ENCODE data around the gene C1QTNF8. TPM values are rescaled to one million over a fixed set of nuclear protein-coding genes. Genes with fewer than 3 reads are reported as not detected.

The C1QTNF8 gene
- total and polyA plus RNA-seq, 4 donors, result not detected

DNA sequence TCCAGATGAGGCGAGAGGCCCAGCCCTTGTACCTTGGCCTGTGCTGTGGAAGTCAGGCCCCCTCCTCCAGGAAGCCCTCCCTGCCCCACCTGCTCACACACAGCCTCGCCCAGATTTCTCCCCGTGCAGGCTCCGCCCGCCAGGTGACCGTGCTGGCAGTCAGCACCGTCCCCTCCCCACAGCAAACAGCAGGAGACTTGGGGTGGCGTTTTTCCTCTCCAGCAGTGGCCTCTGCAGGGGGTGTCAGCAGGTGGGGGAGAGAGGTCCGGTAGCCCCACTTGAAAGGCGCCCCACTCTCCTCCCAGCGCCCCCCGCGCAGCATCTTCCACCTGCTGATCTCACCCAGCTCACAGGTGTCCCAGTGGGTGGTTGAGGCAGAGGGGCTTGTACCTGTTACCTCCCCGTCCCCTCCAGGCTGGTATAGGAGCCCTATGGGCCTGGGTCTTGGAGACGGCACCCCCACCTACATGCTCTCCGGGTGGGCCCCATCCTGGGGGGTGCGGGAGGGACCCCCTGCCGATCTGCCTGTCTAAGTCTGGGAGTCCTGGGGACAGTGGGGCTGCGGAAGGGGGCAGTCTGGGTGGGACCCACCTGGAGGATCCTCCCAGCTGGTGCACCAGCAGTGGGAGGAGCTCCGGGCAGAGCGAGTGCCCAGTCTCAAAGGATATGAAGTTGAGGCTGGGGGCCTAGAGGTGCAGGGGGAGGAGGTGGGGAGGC is 4.2 kb upstream of the C1QTNF8 start:
- DNase-seq (ENCODE audit: low spot score), result no peak
- H3K27me3 ChIP-seq (ENCODE audit: control insufficient read depth in 4 of 4, insufficient read depth in 4 of 4, low read length in 3 of 4), result peaks cover 0 to 6% (median 1%) of the 10 kb centered on the region in 4 donors
- no peaks in the 10 kb centered on the region for H3K9me3 ChIP-seq (ENCODE audit: control insufficient read depth in 4 of 4, low read length in 3 of 4)
- no peak overlapping the region for H3K27ac ChIP-seq (ENCODE audit: low read depth in 1 of 2, low read length in 2 of 2)
- peaks cover 0 to 5% (median 0%) of the 10 kb centered on the region in 4 donors for H3K4me1 ChIP-seq (ENCODE audit: control insufficient read depth in 4 of 4, insufficient read depth in 4 of 4, low read length in 3 of 4)
- H3K9ac ChIP-seq (ENCODE audit: low read depth in 1 of 2, low read length in 2 of 2), result no peak overlapping the region
- TF ChIP-seq, protein P1, sequence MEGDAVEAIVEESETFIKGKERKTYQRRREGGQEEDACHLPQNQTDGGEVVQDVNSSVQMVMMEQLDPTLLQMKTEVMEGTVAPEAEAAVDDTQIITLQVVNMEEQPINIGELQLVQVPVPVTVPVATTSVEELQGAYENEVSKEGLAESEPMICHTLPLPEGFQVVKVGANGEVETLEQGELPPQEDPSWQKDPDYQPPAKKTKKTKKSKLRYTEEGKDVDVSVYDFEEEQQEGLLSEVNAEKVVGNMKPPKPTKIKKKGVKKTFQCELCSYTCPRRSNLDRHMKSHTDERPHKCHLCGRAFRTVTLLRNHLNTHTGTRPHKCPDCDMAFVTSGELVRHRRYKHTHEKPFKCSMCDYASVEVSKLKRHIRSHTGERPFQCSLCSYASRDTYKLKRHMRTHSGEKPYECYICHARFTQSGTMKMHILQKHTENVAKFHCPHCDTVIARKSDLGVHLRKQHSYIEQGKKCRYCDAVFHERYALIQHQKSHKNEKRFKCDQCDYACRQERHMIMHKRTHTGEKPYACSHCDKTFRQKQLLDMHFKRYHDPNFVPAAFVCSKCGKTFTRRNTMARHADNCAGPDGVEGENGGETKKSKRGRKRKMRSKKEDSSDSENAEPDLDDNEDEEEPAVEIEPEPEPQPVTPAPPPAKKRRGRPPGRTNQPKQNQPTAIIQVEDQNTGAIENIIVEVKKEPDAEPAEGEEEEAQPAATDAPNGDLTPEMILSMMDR (IDR thresholded peaks at IDR 0.05; ENCODE audit: low read depth, low read length, missing input control), result no peak
- TF ChIP-seq RAD21 (IDR thresholded peaks at IDR 0.05) (no peak), SP1 (IDR thresholded peaks at IDR 0.05) (no peak), HNF4G (IDR thresholded peaks at IDR 0.05) (no peak), RXRA (IDR thresholded peaks at IDR 0.05) (no peak), TAF1 (conservative IDR thresholded peaks at IDR 0.05) (no peak), GABPA (IDR thresholded peaks at IDR 0.05 in 1 of 2, conservative IDR thresholded peaks at IDR 0.05 in 1 of 2) (no peak), EGR1 (IDR thresholded peaks at IDR 0.05; ENCODE audit: low read depth in 2 of 2) (no peak), FOXA1 (IDR thresholded peaks at IDR 0.05) (no peak), NR2F2 (IDR thresholded peaks at IDR 0.05) (no peak)
- TF ChIP-seq, protein P2, sequence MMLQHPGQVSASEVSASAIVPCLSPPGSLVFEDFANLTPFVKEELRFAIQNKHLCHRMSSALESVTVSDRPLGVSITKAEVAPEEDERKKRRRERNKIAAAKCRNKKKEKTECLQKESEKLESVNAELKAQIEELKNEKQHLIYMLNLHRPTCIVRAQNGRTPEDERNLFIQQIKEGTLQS (IDR thresholded peaks at IDR 0.05), result no peak
- H3K36me3 ChIP-seq (ENCODE audit: control insufficient read depth in 4 of 4, insufficient read depth in 3 of 4, low read depth in 1 of 4, low read length in 3 of 4), result no peaks in the 10 kb centered on the region
- no peak overlapping the region for H3K4me3 ChIP-seq (ENCODE audit: low read depth in 1 of 3, low read length in 3 of 3)
- WGBS, result 55% methylated on average over 21 of the region's 21 CpGs

DNA sequence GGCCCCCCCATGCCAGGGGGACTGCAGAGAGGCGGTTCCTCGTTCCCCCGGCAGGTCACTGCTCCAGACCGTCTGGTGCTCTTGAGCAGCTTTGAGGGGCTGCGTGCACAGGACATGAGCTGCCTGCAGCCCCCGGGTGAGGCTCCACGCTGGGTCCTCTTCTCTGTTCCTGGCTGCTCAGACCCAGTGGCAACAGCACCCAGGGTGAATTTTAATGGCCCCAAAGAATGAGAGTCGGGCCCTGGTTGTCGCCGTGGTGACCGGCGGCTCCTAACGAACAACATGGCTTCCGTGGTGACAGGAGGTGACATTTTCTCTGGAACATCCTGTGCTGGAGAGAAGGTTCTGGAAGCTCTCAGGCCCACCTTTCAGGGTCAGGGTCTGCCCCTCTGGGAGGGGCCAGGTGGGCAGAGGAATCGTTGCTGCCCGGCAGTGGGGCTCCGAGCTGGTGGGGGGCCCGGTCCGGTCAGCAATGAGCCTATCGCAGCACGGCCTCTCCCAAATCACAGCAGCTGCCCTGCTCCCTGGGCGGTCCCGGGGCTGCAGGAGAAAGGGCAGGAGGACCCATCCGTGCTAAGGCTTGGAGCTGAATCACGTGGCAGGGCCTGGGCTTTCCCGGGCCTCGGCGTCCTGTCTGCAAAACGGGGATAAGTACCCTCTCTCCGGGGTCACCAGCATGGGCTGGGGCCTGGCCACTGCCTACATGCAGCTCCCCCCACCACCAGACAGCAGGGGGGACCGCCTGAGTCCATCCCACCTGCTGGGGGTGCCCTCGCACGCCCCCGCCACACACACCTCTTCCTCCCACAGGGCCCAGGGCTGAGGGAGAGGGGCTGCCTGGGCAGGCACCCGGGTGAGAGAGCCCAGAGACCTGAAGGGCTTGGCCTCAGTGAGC is 3.4 kb upstream of the C1QTNF8 start:
- TF ChIP-seq, protein P1 (IDR thresholded peaks at IDR 0.05; ENCODE audit: low read depth, low read length, missing input control), result no peak
- TF ChIP-seq FOXA1 (IDR thresholded peaks at IDR 0.05), result no peak
- TF ChIP-seq, protein P3, sequence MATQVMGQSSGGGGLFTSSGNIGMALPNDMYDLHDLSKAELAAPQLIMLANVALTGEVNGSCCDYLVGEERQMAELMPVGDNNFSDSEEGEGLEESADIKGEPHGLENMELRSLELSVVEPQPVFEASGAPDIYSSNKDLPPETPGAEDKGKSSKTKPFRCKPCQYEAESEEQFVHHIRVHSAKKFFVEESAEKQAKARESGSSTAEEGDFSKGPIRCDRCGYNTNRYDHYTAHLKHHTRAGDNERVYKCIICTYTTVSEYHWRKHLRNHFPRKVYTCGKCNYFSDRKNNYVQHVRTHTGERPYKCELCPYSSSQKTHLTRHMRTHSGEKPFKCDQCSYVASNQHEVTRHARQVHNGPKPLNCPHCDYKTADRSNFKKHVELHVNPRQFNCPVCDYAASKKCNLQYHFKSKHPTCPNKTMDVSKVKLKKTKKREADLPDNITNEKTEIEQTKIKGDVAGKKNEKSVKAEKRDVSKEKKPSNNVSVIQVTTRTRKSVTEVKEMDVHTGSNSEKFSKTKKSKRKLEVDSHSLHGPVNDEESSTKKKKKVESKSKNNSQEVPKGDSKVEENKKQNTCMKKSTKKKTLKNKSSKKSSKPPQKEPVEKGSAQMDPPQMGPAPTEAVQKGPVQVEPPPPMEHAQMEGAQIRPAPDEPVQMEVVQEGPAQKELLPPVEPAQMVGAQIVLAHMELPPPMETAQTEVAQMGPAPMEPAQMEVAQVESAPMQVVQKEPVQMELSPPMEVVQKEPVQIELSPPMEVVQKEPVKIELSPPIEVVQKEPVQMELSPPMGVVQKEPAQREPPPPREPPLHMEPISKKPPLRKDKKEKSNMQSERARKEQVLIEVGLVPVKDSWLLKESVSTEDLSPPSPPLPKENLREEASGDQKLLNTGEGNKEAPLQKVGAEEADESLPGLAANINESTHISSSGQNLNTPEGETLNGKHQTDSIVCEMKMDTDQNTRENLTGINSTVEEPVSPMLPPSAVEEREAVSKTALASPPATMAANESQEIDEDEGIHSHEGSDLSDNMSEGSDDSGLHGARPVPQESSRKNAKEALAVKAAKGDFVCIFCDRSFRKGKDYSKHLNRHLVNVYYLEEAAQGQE (IDR thresholded peaks at IDR 0.05), result no peak
- no peak for TF ChIP-seq EGR1 (IDR thresholded peaks at IDR 0.05; ENCODE audit: low read depth in 2 of 2)
- TF ChIP-seq SP1 (IDR thresholded peaks at IDR 0.05), result no peak
- TF ChIP-seq, protein P2 (IDR thresholded peaks at IDR 0.05), result no peak
- no peak for TF ChIP-seq NR2F2 (IDR thresholded peaks at IDR 0.05)
- no peak for TF ChIP-seq RAD21 (IDR thresholded peaks at IDR 0.05)
- TF ChIP-seq, protein P4, sequence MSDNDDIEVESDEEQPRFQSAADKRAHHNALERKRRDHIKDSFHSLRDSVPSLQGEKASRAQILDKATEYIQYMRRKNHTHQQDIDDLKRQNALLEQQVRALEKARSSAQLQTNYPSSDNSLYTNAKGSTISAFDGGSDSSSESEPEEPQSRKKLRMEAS (IDR thresholded peaks at IDR 0.05), result no peak
- no peak for TF ChIP-seq JUND (IDR thresholded peaks at IDR 0.05)
- no peak for TF ChIP-seq GABPA (IDR thresholded peaks at IDR 0.05 in 1 of 2, conservative IDR thresholded peaks at IDR 0.05 in 1 of 2)
- TF ChIP-seq, protein P5, sequence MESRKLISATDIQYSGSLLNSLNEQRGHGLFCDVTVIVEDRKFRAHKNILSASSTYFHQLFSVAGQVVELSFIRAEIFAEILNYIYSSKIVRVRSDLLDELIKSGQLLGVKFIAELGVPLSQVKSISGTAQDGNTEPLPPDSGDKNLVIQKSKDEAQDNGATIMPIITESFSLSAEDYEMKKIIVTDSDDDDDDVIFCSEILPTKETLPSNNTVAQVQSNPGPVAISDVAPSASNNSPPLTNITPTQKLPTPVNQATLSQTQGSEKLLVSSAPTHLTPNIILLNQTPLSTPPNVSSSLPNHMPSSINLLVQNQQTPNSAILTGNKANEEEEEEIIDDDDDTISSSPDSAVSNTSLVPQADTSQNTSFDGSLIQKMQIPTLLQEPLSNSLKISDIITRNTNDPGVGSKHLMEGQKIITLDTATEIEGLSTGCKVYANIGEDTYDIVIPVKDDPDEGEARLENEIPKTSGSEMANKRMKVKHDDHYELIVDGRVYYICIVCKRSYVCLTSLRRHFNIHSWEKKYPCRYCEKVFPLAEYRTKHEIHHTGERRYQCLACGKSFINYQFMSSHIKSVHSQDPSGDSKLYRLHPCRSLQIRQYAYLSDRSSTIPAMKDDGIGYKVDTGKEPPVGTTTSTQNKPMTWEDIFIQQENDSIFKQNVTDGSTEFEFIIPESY (IDR thresholded peaks at IDR 0.05), result no peak
- no peak for TF ChIP-seq YY1 (IDR thresholded peaks at IDR 0.05)
- TF ChIP-seq FOXA2 (IDR thresholded peaks at IDR 0.05), result no peak
- TF ChIP-seq HNF4A (conservative IDR thresholded peaks at IDR 0.05), result no peak
- TF ChIP-seq RXRA (IDR thresholded peaks at IDR 0.05), result no peak
- TF ChIP-seq HNF4G (IDR thresholded peaks at IDR 0.05), result no peak
- no peak for TF ChIP-seq TAF1 (conservative IDR thresholded peaks at IDR 0.05)
- Histone ChIP-seq H3K9me3 (ENCODE audit: control insufficient read depth in 4 of 4, low read length in 3 of 4) (no peaks in the 10 kb centered on the region), H3K27me3 (ENCODE audit: control insufficient read depth in 4 of 4, insufficient read depth in 4 of 4, low read length in 3 of 4) (peaks cover 0 to 2% (median under 1%) of the 10 kb centered on the region in 4 donors), H3K36me3 (ENCODE audit: control insufficient read depth in 4 of 4, insufficient read depth in 3 of 4, low read depth in 1 of 4, low read length in 3 of 4) (no peaks in the 10 kb centered on the region), H3K27ac (ENCODE audit: low read depth in 1 of 2, low read length in 2 of 2) (no peak overlapping the region), H3K4me3 (ENCODE audit: low read depth in 1 of 3, low read length in 3 of 3) (no peak overlapping the region), H3K9ac (ENCODE audit: low read depth in 1 of 2, low read length in 2 of 2) (no peak overlapping the region), H3K4me1 (ENCODE audit: control insufficient read depth in 4 of 4, insufficient read depth in 4 of 4, low read length in 3 of 4) (peaks cover 0 to 5% (median 0%) of the 10 kb centered on the region in 4 donors)
- DNase-seq (ENCODE audit: low spot score), result no peak
- WGBS, result 53% methylated on average over 35 of the region's 35 CpGs

Measured in liver (tissue), 9 donors.